Vagina (tissue), 2 donors: Measurements from ENCODE around the gene FBXL17.

Experiments
- POLR2AphosphoS5 ChIP-seq, 2 donors: sonication (generic); formaldehyde crosslinking; IDR thresholded peaks; one replicate each; pipeline ENCODE4 v1.9.0; 2017; ENCODE audit warnings: antibody characterized with exemption in 2 of 2, mild to moderate bottlenecking in 2 of 2, low read depth in 1 of 2; ENCODE audit not compliant: insufficient read depth in 1 of 2
- TF ChIP-seq, protein P1 (sequence below), 3 experiments: fragments of 450-650 bp in 2 of 3; fragments of 200-600 bp in 1 of 3; sonication (generic) in 1 of 3; IDR thresholded peaks; one replicate each; pipeline ENCODE4 v1.5.1; 2017 to 2019; ENCODE audit warnings: antibody characterized with exemption in 3 of 3, mild to moderate bottlenecking in 2 of 3, moderate library complexity in 2 of 3

DNA sequence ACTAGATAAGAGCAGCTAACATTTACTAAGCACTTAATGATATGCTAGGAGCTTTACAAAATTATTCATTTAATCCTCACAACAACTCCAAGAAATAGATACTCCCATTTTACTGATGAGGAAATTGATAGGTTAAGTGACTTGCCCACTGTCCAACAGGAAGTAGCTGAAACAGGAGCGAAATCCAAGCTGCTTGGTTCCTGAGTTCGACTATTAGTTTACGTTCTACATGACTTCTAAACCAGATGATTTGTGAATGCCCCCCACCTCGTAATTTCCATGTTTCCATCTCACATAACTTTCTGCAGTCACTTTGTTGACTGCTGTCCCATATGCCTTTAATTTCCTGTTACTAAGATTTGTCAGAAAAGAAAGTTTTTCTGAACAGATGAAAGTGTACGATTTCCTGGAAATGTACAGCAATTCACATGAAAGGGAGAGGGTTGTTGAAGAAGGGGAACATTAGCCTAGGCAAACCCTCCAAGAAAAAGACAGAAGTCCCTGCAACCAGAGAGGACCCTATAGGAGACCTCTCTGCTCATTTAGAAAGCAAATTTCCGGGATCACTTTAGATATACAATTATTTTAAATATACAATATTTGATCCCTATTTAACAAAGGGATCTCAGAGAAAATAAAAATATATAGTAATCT lies 432.1 kb downstream of the FBXL17 start:
- TF ChIP-seq POLR2AphosphoS5 (IDR thresholded peaks at IDR 0.05; ENCODE audit: insufficient read depth in 1 of 2, low read depth in 1 of 2): no peak
- TF ChIP-seq, protein P1, sequence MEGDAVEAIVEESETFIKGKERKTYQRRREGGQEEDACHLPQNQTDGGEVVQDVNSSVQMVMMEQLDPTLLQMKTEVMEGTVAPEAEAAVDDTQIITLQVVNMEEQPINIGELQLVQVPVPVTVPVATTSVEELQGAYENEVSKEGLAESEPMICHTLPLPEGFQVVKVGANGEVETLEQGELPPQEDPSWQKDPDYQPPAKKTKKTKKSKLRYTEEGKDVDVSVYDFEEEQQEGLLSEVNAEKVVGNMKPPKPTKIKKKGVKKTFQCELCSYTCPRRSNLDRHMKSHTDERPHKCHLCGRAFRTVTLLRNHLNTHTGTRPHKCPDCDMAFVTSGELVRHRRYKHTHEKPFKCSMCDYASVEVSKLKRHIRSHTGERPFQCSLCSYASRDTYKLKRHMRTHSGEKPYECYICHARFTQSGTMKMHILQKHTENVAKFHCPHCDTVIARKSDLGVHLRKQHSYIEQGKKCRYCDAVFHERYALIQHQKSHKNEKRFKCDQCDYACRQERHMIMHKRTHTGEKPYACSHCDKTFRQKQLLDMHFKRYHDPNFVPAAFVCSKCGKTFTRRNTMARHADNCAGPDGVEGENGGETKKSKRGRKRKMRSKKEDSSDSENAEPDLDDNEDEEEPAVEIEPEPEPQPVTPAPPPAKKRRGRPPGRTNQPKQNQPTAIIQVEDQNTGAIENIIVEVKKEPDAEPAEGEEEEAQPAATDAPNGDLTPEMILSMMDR (IDR thresholded peaks at IDR 0.05): no peak
